Left ventricle myocardium superior (tissue), 1 donor: ENCODE measurements around the gene SLC25A13. TPM values are rescaled to one million over a fixed set of nuclear protein-coding genes. Genes with fewer than 3 reads are reported as not detected.

Experiments
- ATAC-seq: fragments of 200-7000 bp; cut with Tn5 transposase; one replicate; pipeline ENCODE4 v1.9.1; 2020; ENCODE audit warnings: mild to moderate bottlenecking, moderate library complexity
- DNase-seq: peaks from one replicate; pipeline ENCODE4 v3.0.0-alpha.2; 2020
- intact Hi-C: fragments of 100-400 bp; cut with micrococcal nuclease; formaldehyde crosslinking; loops from one replicate; pipeline ENCODE4 v1.11.0; 2022
- total RNA-seq: library from RNA; stranded (reverse); fragmentation: NEBNext Ultra II Directional; extraction: Animal tissue kit (Norgen Biotek cat#: 25700); gene quantifications from one replicate; pipeline ENCODE4 v1.2.1, GENCODE V29; 2021
- donor health status: DM: no; HTN: yes; CAD: no; lungs with severe emphysema.

The SLC25A13 gene
- total RNA-seq, 1 donor from 2014 or later = 13.7 TPM

GRCh38 chr7:96224073-96224472, 97.8 kb downstream of the SLC25A13 start:
- ATAC-seq (no peak), DNase-seq (no peak)
- intact Hi-C loops = no loop called here

- intact Hi-C loops = no loop called here
- DNase-seq = no peak
- ATAC-seq = no peak
Observed at GRCh38 chr7:96221888-96222287, 100.0 kb downstream of the SLC25A13 start.

- ATAC-seq = peak; percentile 90
- intact Hi-C loops = no loop called here
- DNase-seq = no peak
Observed at GRCh38 chr7:96219378-96220130, 102.3 kb downstream of the SLC25A13 start.

GRCh38 chr7:96218664-96219243, 103.1 kb downstream of the SLC25A13 start:
- ATAC-seq = no peak
- intact Hi-C loops = no loop called here

GRCh38 chr7:96217147-96217546, 104.8 kb downstream of the SLC25A13 start:
- ATAC-seq (no peak), DNase-seq (no peak)
- intact Hi-C loops = no loop called here

More at GRCh38 chr7:96218664-96219243, 103.1 kb downstream of the SLC25A13 start:
- DNase-seq = no peak

- intact Hi-C loops = no loop called here
- ATAC-seq (no peak), DNase-seq (no peak)
Observed at GRCh38 chr7:96216373-96216772, 105.5 kb downstream of the SLC25A13 start.

- ATAC-seq = no peak
- no peak for DNase-seq
- intact Hi-C loops = no loop called here
Observed at GRCh38 chr7:96212474-96212873, 109.4 kb downstream of the SLC25A13 start.

GRCh38 chr7:96211954-96212353, 109.9 kb downstream of the SLC25A13 start:
- ATAC-seq (peak; percentile 22), DNase-seq (no peak)
- intact Hi-C loops = no loop called here

- DNase-seq (no peak), ATAC-seq (no peak)
- intact Hi-C loops = no loop called here
Observed at GRCh38 chr7:96205665-96206064, 116.2 kb downstream of the SLC25A13 start.

GRCh38 chr7:96204601-96205000, 117.3 kb downstream of the SLC25A13 start:
- intact Hi-C loops = no loop called here
- ATAC-seq (no peak), DNase-seq (no peak)

GRCh38 chr7:96203786-96204185, 118.1 kb downstream of the SLC25A13 start:
- intact Hi-C loops = no loop called here
- ATAC-seq = no peak
- DNase-seq = no peak

- intact Hi-C loops = no loop called here
- ATAC-seq = no peak
Observed at GRCh38 chr7:96202102-96202501, 119.8 kb downstream of the SLC25A13 start.

GRCh38 chr7:96200740-96201139, 121.2 kb downstream of the SLC25A13 start:
- ATAC-seq (no peak), DNase-seq (no peak)
- intact Hi-C loops = no loop called here

More at GRCh38 chr7:96202102-96202501, 119.8 kb downstream of the SLC25A13 start:
- DNase-seq = no peak

- ATAC-seq = peak; percentile 43
- intact Hi-C loops = no loop called here
Observed at GRCh38 chr7:96199421-96199820, 122.5 kb downstream of the SLC25A13 start.

GRCh38 chr7:96198047-96198636, 123.8 kb downstream of the SLC25A13 start:
- DNase-seq = no peak
- intact Hi-C loops = no loop called here
- peak; percentile 38 for ATAC-seq

More at GRCh38 chr7:96199421-96199820, 122.5 kb downstream of the SLC25A13 start:
- DNase-seq = no peak

- ATAC-seq (no peak), DNase-seq (no peak)
- intact Hi-C loops = no loop called here
Observed at GRCh38 chr7:96196676-96197075, 125.2 kb downstream of the SLC25A13 start.

GRCh38 chr7:96189129-96189820, 132.6 kb downstream of the SLC25A13 start:
- DNase-seq = no peak
- intact Hi-C loops = no loop called here
- ATAC-seq = no peak

- DNase-seq (no peak), ATAC-seq (peak; percentile 41)
- intact Hi-C loops = no loop called here
Observed at GRCh38 chr7:96188591-96188991, 133.3 kb downstream of the SLC25A13 start.

GRCh38 chr7:96188174-96188581, 133.7 kb downstream of the SLC25A13 start:
- ATAC-seq (peak; percentile 46), DNase-seq (no peak)
- intact Hi-C loops = no loop called here

GRCh38 chr7:96187735-96188134, 134.2 kb downstream of the SLC25A13 start:
- intact Hi-C loops = no loop called here
- ATAC-seq (no peak), DNase-seq (no peak)
